ENCODE data around the gene HSPBAP1. TPM values are rescaled to one million over a fixed set of nuclear protein-coding genes. Genes with fewer than 3 reads are reported as not detected.

The HSPBAP1 gene
- total RNA-seq, 1 experiment from 2014 or later, result 9.8 TPM

GRCh38 chr3:122799322-122799721 is 5.7 kb upstream of the HSPBAP1 start:
- no peak overlapping the region for H3K14ac ChIP-seq (ENCODE audit: insufficient read depth, low read length)
- peaks cover 6% of the 10 kb centered on the region for H3K23me2 ChIP-seq (ENCODE audit: insufficient read length, low read depth, low read length, poor library complexity, severe bottlenecking)
- H3K79me2 ChIP-seq (ENCODE audit: insufficient read depth, low read length), result peaks cover 2% of the 10 kb centered on the region; the same call in 1 of the 2 replicates
- H3K79me1 ChIP-seq (ENCODE audit: insufficient read depth, low read depth, low read length, poor library complexity, severe bottlenecking), result no peaks in the 10 kb centered on the region
- no peak overlapping the region for H3K4me2 ChIP-seq (ENCODE audit: insufficient read depth, insufficient read length, low read length)
- H3K36me3 Mint-ChIP-seq (ENCODE audit: insufficient read depth in 1 of 3, low read depth in 3 of 3), result no peaks in the 10 kb centered on the region
- peaks cover 9 to 12% of the 10 kb centered on the region in 2 experiments for H3K4me1 Mint-ChIP-seq
- H2BK15ac ChIP-seq (ENCODE audit: low read depth, low read length), result no peak overlapping the region
- no peak overlapping the region for H2BK12ac ChIP-seq (ENCODE audit: insufficient read length, low read depth, low read length)
- no peak overlapping the region for H3K27ac ChIP-seq (ENCODE audit: insufficient read length, low read depth, low read length)
- H3K23ac ChIP-seq (ENCODE audit: insufficient read length, low read depth, low read length), result no peak overlapping the region
- H3K18ac ChIP-seq (ENCODE audit: insufficient read length, low read depth, low read length), result no peak overlapping the region
- no peak overlapping the region for H3K4me3 Mint-ChIP-seq
- TF ChIP-seq, protein P1, sequence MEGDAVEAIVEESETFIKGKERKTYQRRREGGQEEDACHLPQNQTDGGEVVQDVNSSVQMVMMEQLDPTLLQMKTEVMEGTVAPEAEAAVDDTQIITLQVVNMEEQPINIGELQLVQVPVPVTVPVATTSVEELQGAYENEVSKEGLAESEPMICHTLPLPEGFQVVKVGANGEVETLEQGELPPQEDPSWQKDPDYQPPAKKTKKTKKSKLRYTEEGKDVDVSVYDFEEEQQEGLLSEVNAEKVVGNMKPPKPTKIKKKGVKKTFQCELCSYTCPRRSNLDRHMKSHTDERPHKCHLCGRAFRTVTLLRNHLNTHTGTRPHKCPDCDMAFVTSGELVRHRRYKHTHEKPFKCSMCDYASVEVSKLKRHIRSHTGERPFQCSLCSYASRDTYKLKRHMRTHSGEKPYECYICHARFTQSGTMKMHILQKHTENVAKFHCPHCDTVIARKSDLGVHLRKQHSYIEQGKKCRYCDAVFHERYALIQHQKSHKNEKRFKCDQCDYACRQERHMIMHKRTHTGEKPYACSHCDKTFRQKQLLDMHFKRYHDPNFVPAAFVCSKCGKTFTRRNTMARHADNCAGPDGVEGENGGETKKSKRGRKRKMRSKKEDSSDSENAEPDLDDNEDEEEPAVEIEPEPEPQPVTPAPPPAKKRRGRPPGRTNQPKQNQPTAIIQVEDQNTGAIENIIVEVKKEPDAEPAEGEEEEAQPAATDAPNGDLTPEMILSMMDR (conservative IDR thresholded peaks at IDR 0.05), result no peak
- H3K9ac ChIP-seq (ENCODE audit: extremely low read depth, insufficient read length, low read length), result no peak overlapping the region
- no peak overlapping the region for H3K4ac ChIP-seq (ENCODE audit: low read depth, low read length)
- no peak overlapping the region for H2BK5ac ChIP-seq (ENCODE audit: insufficient read length, low read length)
- H4K5ac ChIP-seq (ENCODE audit: insufficient read length, low read depth, low read length), result no peak overlapping the region
- H3K27me3 Mint-ChIP-seq (ENCODE audit: low read depth), result peaks cover 15% of the 10 kb centered on the region
- no peak overlapping the region for H3K56ac ChIP-seq (ENCODE audit: insufficient read length, low read depth, low read length)
- H3K9me3 ChIP-seq (ENCODE audit: control insufficient read depth, low read depth, low read length), result no peaks in the 10 kb centered on the region
- WGBS (ENCODE audit: extremely low coverage, insufficient read length, low lambda C conversion rate), result no CpG with 5 or more reads among the region's 2 CpGs
- H4K8ac ChIP-seq (replicated peaks; ENCODE audit: insufficient read length, low read depth, low read length), result no peak overlapping the region
- H4K91ac ChIP-seq (ENCODE audit: insufficient read length, low read depth, low read length), result no peak overlapping the region
- no peak overlapping the region for H2AK5ac ChIP-seq (ENCODE audit: insufficient read length, low read length)
- no peak overlapping the region for H2BK120ac ChIP-seq (ENCODE audit: low read depth, low read length, poor library complexity, severe bottlenecking)
- H3T11ph ChIP-seq (ENCODE audit: low read length), result no peak overlapping the region
- no peak overlapping the region for H2BK20ac ChIP-seq (ENCODE audit: low read depth, low read length, poor library complexity, severe bottlenecking)
- peaks cover 4% of the 10 kb centered on the region; the same call in 1 of the 2 replicates for H3K27me3 ChIP-seq (ENCODE audit: insufficient read depth, low read length)
- H4K20me1 ChIP-seq (ENCODE audit: control insufficient read depth, insufficient read depth, insufficient read length), result no peaks in the 10 kb centered on the region
- no peak overlapping the region for H2AFZ ChIP-seq (ENCODE audit: low read length)
- no peaks in the 10 kb centered on the region for H3K4me1 ChIP-seq (ENCODE audit: insufficient read depth, low read length)
- DNase-seq, result no peak
- H3K27ac Mint-ChIP-seq, result no peak overlapping the region
- no peaks in the 10 kb centered on the region for H3K9me3 Mint-ChIP-seq

Data from H9 (cell line).